ENCODE results near the gene RXRB.

GRCh38 chr6:33209856-33210255 lies 9.4 kb upstream of the RXRB start:
- TF ChIP-seq ESRRG (CRISPR knock-in tag; IDR thresholded peaks at IDR 0.05) = no peak
- TF ChIP-seq, protein P1, sequence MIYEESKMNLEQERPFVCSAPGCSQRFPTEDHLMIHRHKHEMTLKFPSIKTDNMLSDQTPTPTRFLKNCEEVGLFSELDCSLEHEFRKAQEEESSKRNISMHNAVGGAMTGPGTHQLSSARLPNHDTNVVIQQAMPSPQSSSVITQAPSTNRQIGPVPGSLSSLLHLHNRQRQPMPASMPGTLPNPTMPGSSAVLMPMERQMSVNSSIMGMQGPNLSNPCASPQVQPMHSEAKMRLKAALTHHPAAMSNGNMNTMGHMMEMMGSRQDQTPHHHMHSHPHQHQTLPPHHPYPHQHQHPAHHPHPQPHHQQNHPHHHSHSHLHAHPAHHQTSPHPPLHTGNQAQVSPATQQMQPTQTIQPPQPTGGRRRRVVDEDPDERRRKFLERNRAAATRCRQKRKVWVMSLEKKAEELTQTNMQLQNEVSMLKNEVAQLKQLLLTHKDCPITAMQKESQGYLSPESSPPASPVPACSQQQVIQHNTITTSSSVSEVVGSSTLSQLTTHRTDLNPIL (CRISPR knock-in tag; IDR thresholded peaks at IDR 0.05; ENCODE audit: low read depth) = no peak

All from SK-N-SH treated with all-trans-retinoic acid at 6 μM for 48 hours (cell line).